ENCODE data around the gene ALK.
"Not testable (repeated sequence)": the region's sequence is repeated elsewhere in the genome, so short reads cannot be mapped to it uniquely, and the experiment has no call there.

Gene ALK

DNA sequence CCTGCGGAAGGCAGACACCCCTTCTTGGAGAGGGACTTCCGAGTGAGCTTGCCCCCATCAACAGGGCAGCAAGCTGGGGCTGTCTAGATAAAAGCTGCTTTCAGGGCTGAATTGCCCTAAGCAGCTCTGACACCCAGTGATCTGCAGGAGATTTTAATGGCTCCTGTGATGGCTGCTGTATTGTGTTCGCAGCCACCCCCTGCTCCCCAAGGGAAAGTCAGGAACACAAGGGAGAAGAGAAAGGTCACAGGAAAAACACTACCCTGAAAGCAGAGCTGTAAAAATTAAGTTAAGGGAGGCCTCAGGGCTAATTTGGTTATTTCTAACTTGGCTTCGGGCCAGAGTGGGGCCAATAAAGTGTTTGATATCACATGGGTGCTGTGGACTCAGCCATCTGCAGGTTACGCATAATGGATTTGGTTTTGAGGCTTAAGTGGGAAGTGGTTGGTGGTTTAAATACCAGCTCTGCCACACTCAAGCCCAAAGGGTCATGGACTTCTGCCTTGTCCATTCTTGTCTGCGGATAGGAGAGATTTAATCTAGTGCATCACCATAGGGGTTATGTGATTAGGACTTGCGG is 658.6 kb downstream of the ALK start:
- in situ Hi-C loops (cut with MboI; ENCODE audit: low sequenced_read_pairs): no loop called here

- in situ Hi-C loops (cut with MboI; ENCODE audit: low sequenced_read_pairs): no loop called here
Observed at GRCh38 chr2:29261003-29261402, 660.4 kb downstream of the ALK start.

DNA sequence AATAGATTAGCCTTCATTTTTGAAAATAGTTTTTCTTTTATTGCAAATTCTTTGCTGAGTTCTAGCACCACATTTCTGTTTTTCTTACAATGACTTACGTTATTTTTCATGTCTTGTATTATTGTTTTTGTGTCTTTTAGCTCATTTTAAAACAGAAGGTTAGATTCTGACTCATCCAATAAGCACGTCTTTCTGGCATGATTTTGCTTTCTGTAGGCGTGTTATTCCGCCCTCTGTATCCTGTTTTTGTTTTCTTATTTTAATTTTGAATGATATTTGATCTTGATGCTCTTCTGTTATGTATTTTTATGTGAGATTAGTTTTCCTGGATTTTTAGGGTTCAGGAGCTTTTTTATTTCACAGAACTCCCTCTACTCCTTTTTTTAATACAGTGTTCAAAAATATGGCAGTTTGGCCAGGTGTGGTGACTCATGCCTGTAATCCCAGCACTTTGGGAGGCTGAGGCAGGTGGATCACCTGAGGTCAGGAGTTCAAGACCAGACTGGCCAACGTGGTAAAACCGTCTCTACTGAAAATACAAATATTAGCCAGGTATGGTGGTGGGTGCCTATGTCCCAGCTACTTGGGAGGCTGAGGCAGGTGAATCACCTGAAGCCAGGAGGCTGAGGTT is 661.1 kb downstream of the ALK start:
- in situ Hi-C loops (cut with MboI; ENCODE audit: low sequenced_read_pairs): no loop called here

DNA sequence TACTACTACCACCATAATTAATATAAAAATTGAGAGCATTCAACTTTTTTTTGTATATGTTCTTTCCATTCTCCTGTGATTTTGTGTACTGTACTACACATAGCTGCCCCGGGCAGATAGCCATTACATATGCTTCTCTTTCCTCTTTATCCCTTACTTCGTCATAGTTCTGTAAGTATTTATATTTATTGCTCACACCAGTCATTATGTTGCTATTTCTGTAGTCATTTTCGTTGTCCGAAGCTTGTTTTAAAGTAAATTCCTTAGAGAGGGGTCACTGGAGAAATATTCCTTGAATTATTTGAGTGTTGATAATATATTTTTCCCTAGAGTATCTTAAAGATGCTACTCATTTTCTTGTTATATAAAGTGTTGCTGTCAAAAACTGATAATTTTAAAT is 662.2 kb downstream of the ALK start:
- in situ Hi-C loops (cut with MboI; ENCODE audit: low sequenced_read_pairs): no loop called here

DNA sequence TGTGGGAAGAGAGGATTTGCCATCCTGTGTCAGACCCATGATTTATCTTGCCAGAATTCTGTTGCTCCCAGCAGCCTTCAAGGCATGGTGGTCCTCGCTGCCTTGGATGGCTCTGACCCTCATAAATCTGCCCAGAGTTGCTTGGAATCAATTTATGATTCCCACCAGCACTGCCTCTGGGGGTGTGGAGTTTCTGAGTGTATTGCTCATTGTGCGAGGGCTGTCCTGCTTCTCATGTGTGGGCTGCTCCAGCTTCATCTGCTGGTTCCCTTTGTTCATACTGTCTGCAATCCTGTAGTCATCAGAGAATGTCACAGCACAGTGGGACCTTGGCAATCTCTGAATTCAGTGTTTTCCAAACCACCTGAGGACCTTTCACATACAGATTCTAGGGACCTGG is 666.4 kb downstream of the ALK start:
- in situ Hi-C loops (cut with MboI; ENCODE audit: low sequenced_read_pairs): no loop called here

DNA sequence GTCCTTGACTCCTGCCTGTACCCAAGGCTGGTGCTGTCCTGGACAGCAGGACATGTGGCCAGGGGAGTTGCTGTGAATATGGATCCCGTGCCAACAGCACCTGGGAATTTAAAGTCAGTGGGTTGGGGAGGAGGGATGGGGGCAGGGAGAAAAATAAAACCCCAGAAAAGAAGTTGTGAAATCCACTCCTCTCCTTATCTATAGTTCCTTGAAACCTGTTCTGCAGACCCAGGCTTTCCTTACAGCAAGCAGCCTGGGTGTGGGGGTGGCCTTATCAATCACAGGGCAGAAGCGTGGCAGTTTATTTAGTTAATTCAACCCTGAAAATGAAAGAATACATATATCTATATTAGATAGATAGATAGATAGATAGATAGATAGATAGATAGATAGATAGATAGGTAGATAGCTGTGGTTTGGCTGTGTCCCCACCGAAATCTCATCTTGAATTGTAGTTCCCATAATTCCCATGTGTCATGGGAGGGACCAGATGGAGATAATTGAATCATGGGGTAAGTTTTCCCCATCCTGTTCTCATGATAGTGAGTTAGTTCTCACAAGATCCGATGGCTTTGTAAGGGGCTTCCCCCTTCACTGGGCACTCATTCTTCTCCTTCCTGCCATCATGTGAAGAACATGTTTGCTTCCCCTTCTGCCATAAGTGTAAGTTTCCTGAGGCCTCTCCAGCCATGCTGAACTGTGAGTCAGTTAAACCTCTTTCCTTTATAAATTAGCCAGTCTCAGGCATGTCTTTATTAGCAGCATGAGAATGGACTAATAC is 667.7 kb downstream of the ALK start:
- in situ Hi-C loops (cut with MboI; ENCODE audit: low sequenced_read_pairs): not testable (repeated sequence)

- in situ Hi-C loops (cut with MboI; ENCODE audit: low sequenced_read_pairs): no loop called here
Observed at GRCh38 chr2:29253026-29253425, 668.4 kb downstream of the ALK start.

DNA sequence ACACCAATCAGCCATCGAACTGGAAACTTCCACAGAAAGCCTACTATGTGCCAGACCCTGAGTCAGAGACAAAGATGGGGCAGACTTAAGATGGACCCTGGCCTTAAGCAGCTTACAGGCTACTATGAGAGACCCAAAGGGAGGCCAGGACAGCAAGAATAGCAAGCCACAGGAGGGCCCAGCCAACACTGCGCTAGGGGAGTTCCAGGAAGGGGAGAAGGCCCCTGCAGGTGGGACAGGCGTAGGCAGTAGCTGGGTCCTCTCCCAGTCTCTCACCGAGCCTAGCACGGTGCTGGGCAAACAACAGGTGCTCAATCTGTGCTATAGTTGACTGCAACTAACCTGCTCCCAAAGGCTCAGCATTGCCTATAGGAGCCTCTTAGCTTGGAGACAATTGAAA is 670.0 kb downstream of the ALK start:
- in situ Hi-C loops (cut with MboI; ENCODE audit: low sequenced_read_pairs): no loop called here

GRCh38 chr2:29250977-29251376 is 670.4 kb downstream of the ALK start:
- in situ Hi-C loops (cut with MboI; ENCODE audit: low sequenced_read_pairs): no loop called here

DNA sequence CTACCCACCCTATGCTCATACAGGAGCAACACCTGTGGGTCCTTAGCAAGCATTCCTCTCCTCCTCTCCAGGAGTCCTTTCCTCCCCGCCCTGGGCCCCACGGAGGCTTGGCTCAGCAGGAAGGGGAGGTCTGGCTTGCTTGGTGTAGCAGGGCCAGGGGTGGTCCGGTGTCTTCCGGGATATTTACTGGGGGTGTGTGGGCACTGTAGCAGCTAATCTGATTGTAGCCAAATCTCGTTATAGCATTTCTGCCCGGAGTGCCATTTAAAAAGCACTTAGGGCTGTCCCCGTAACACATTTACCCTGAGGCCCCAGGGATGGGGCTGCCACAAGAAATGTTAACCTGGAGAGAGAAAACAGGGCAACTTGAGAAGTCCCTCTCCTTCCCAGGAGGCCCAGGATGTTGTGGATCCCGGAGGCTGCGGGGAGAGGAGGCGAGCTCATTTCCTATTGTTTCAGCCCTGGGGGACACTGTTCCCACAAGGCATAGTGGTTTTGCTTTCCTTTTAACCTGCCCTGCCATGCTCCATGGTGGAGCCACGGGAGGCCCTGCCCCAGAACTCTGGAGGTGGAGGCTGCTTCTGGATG is 671.6 kb downstream of the ALK start:
- in situ Hi-C loops (cut with MboI; ENCODE audit: low sequenced_read_pairs): no loop called here

- in situ Hi-C loops (cut with MboI; ENCODE audit: low sequenced_read_pairs): no loop called here
Observed at GRCh38 chr2:29247336-29247914, 674.0 kb downstream of the ALK start.

GRCh38 chr2:29246383-29247300 is 674.7 kb downstream of the ALK start:
- in situ Hi-C loops (cut with MboI; ENCODE audit: low sequenced_read_pairs): no loop called here

GRCh38 chr2:29245742-29246382 is 675.5 kb downstream of the ALK start:
- in situ Hi-C loops (cut with MboI; ENCODE audit: low sequenced_read_pairs): no loop called here

- in situ Hi-C loops (cut with MboI; ENCODE audit: low sequenced_read_pairs): not testable (repeated sequence)
Observed at GRCh38 chr2:29245035-29245741, 676.2 kb downstream of the ALK start.

GRCh38 chr2:29242621-29243375 is 678.6 kb downstream of the ALK start:
- in situ Hi-C loops (cut with MboI; ENCODE audit: low sequenced_read_pairs): no loop called here

DNA sequence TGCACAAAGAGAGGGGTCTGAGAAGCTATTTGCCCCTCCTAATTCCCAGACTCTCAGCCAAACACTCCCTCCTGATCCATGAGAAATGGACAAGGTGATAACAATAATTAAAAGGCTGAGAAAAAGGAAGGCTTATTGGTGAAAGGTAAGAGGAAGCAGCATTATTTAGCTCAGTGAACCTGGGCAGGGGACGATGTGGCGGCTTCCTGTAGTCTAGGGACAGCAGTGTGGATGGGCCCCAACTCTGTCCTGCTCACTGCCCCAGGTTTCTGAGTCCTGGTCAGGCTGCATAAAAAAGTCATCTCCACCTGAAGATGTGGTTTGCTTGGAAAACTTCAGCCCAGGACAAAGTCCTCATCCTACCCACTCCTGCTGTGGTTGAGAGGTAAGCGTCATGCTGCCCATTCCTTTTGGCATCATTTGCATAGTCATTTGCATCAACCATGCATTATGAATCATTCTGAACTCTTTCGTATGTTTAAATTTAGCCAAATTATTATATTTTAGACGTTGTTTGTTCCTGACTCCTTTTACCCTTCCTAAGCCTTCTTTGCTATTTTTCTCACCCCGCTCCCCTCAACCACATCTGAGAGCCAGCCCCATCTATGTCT is 679.3 kb downstream of the ALK start:
- in situ Hi-C loops (cut with MboI; ENCODE audit: low sequenced_read_pairs): no loop called here

DNA sequence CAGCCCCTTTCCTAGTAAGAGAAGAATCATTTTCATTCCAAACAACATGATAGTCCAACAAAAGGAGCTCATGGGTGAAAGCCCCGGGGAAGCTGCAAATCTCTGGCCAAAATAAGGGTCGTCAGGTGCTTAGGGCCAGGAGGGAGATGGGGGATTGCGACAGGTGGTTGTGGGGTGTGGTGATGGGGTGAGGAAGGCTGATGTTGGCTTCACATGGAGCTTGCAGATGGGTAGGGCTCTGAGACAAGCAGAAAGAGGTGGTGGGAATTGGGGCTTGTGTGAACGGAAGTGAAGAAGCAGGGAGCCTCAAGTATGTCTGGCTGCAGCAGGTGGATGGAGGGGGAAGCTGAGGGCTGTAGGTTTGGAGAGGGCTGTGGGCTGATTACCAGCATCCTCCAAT is 680.0 kb downstream of the ALK start:
- in situ Hi-C loops (cut with MboI; ENCODE audit: low sequenced_read_pairs): no loop called here

- in situ Hi-C loops (cut with MboI; ENCODE audit: low sequenced_read_pairs): no loop called here
Observed at GRCh38 chr2:29240601-29241000, 680.8 kb downstream of the ALK start.

Data from HL-60/S4 treated with phorbol 12-myristate 13-acetate at 8.2 ng/mL for 4 days and 3 days (cell line).